Tibial nerve (tissue), 4 donors: Measurements from ENCODE around the gene EFCAB6. TPM values are rescaled to one million over a fixed set of nuclear protein-coding genes. Genes with fewer than 3 reads are reported as not detected.

Experiments used
- DNase-seq, 2 donors: peaks; one replicate each; pipeline ENCODE4 v3.0.0-alpha.2; 2019; ENCODE audit warnings: low spot score in 2 of 2
- H3K27ac ChIP-seq, 4 donors: fragments of 200-600 bp; sonication (generic) in 3 of 4; one replicate each; pipeline ENCODE4 v1.5.1; 2017 to 2019; ENCODE audit warnings: mild to moderate bottlenecking in 1 of 4
- H3K27me3 ChIP-seq, 2 donors: fragments of 200-600 bp; sonication (generic) in 1 of 2; one replicate each; pipeline versions ENCODE4 v1.5.1 to v1.6.0; 2017 to 2019
- H3K36me3 ChIP-seq, 3 donors: fragments of 200-600 bp; sonication (generic); one replicate each; pipeline ENCODE4 v1.5.1; 2018 to 2019
- H3K4me1 ChIP-seq, 4 donors: fragments of 200-600 bp; sonication (generic) in 3 of 4; one replicate each; pipeline ENCODE4 v1.5.1; 2017 to 2019
- H3K4me3 ChIP-seq, 4 donors: fragments of 200-600 bp; sonication (generic) in 3 of 4; one replicate each; pipeline ENCODE4 v1.5.1; 2017 to 2019; ENCODE audit warnings: mild to moderate bottlenecking in 1 of 4, moderate library complexity in 1 of 4
- H3K9me3 ChIP-seq, 4 donors: fragments of 200-600 bp; sonication (generic) in 3 of 4; one replicate each; pipeline ENCODE4 v1.5.1; 2017 to 2019
- EP300 ChIP-seq, 2 donors: sonication (generic); formaldehyde crosslinking; IDR thresholded peaks; one replicate each; pipeline ENCODE4 v1.6.1; 2017; ENCODE audit warnings: antibody characterized with exemption in 2 of 2, mild to moderate bottlenecking in 1 of 2
- POLR2A ChIP-seq, 2 donors: fragments of 450-650 bp; IDR thresholded peaks; one replicate each; pipeline ENCODE4 v1.6.1; 2017; ENCODE audit warnings: antibody characterized with exemption in 2 of 2, mild to moderate bottlenecking in 2 of 2, moderate library complexity in 2 of 2
- WGBS, 2 donors: methylation state at CpG; one replicate each; pipeline ENCODE4 v1.1.5; 2018; 5-methylcytosine and 5-hydroxymethylcytosine counted together
- total RNA-seq, 4 donors: library from RNA; depleted of rRNA; stranded (reverse); fragments of >200 nt; gene quantifications; one replicate each; pipeline ENCODE4 v1.1.0, GENCODE V29; 2016
- TF ChIP-seq, protein P1 (sequence below), 5 experiments: fragments of 200-600 bp in 3 of 5; fragments of 450-650 bp in 2 of 5; sonication (generic) in 3 of 5; IDR thresholded peaks; one replicate each; pipeline ENCODE4 v1.5.1; 2016 to 2019; ENCODE audit warnings: antibody characterized with exemption in 5 of 5, mild to moderate bottlenecking in 3 of 5, moderate library complexity in 2 of 5

Gene EFCAB6
- total RNA-seq, 4 donors from 2014 or later: 3.3 to 9.2 (median 6.8) TPM

DNA sequence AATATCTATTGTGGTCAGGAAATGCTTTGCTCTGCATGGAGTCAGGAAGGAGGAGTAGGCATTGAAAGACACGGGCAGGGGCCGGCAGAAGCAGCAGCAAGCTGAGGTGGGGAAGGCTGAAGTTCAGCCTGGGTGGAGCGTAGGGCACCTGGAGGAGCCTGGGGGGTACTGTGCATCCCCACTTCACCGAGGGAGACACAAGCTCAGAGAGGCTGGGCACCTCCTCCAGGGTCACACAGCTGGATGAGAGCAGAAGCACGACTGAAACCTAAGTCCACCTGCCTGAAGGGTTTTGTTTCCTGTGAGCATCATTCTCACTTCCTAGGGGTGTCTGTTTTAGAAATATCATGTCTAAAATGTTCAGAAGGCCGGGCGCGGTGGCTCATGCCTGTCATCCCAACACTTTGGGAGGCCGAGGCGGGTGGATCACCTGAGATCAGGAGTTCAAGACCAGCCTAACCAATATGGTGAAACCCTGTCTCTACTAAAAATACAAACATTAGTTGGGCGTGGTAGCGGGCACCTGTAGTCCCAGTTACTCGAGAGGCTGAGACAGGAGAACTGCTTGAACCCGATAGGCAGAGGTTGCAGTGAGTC lies 262.0 kb downstream of the EFCAB6 start:
- peaks cover 0 to 8% (median 0%) of the 10 kb centered on the region in 4 donors for H3K9me3 ChIP-seq
- 75 to 76% methylated on average over 14 of the region's 14 CpGs for WGBS, 2 donors
- peaks cover 0 to 21% (median 0%) of the 10 kb centered on the region in 3 donors for H3K36me3 ChIP-seq
- TF ChIP-seq EP300 (IDR thresholded peaks at IDR 0.05) (no peak), POLR2A (IDR thresholded peaks at IDR 0.05) (no peak)
- TF ChIP-seq, protein P1, sequence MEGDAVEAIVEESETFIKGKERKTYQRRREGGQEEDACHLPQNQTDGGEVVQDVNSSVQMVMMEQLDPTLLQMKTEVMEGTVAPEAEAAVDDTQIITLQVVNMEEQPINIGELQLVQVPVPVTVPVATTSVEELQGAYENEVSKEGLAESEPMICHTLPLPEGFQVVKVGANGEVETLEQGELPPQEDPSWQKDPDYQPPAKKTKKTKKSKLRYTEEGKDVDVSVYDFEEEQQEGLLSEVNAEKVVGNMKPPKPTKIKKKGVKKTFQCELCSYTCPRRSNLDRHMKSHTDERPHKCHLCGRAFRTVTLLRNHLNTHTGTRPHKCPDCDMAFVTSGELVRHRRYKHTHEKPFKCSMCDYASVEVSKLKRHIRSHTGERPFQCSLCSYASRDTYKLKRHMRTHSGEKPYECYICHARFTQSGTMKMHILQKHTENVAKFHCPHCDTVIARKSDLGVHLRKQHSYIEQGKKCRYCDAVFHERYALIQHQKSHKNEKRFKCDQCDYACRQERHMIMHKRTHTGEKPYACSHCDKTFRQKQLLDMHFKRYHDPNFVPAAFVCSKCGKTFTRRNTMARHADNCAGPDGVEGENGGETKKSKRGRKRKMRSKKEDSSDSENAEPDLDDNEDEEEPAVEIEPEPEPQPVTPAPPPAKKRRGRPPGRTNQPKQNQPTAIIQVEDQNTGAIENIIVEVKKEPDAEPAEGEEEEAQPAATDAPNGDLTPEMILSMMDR (IDR thresholded peaks at IDR 0.05): no peak
- H3K27me3 ChIP-seq: no peaks in the 10 kb centered on the region
- no peaks in the 10 kb centered on the region for H3K4me1 ChIP-seq
- H3K4me3 ChIP-seq: no peak overlapping the region
- H3K27ac ChIP-seq: no peak overlapping the region
- DNase-seq: no peak

DNA sequence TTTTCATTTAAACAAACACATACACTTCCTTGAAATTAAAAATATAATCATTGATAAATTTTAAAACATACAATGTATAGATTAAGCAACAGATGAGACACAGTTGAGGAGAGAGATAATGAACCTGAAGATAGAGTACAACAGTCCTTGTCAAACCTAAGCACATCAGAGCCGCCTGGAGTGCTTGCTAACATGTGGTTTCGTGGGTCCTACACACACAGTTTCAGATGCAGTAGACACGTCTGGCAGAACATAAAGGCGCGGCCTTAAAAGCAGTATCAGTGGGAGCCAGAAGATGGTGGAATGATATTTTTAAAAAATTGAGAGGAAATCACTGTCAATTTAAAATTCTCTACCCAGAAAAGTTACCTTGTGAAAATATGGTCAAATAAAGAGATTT lies 265.9 kb downstream of the EFCAB6 start:
- Histone ChIP-seq H3K27me3 (no peaks in the 10 kb centered on the region), H3K36me3 (no peaks in the 10 kb centered on the region), H3K4me3 (no peak overlapping the region), H3K27ac (no peak overlapping the region), H3K4me1 (no peaks in the 10 kb centered on the region), H3K9me3 (no peaks in the 10 kb centered on the region)
- no peak for DNase-seq
- whole genome bisulfite sequencing, 2 donors: 87 to 88% methylated on average over 5 of the region's 5 CpGs
- TF ChIP-seq, protein P1 (IDR thresholded peaks at IDR 0.05): no peak
- TF ChIP-seq EP300 (IDR thresholded peaks at IDR 0.05) (no peak), POLR2A (IDR thresholded peaks at IDR 0.05) (no peak)

DNA sequence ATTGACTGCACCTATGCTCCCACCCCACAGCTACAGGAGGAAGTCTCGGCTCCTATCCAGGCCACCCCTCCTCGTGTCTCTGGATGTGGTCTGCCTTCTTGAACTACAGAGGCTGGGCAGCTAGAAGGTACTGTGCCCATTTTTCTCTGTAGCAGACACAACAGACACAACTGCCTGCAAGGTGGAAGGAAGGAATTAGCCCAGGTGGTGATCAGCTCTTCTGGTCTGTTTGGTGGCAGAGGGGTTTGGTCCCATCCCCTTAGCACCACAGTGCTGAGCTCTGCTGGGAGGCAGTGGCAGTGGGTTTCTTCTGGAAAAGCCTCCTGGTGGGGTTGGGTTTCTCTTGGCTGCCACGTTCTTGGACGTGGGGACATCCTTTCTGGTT lies 267.8 kb downstream of the EFCAB6 start:
- no peak for DNase-seq
- H3K9me3 ChIP-seq: no peaks in the 10 kb centered on the region

DNA sequence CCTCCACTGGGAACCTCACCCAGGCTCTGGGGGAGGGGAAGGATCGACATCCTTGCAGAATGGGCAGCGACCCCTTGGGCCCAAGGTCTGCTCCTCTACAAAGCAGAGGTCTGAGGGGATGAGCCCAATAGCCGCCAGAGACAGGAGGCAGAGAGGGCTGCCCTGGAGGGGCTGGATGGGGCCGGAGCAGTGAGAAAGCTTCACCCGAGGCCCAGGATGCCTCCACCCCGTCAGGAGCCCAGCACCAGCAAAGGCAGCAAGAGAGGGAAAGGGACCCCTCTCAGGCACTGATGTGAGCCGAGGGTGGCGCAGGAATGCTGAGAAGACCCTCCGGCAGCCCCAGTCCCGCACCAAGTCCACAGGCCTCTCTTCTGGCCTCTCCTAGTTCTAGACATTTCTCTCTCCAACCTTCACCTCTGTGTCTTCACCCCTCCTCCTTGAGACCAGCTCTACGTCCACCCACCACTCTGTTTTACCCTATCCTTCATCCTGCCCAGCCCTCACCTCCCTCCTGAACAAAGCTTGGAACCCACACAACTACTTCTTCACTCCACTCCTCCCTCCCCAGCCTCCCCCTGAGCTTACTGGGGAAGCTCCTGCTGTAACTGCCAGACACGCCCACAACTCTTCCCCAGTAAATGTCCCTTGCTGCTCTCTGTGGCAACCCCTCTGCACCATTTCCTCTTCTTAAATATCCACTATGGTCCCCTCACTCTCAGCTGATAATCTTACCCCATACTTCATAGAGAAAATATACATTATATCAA lies 268.4 kb downstream of the EFCAB6 start:
- Histone ChIP-seq H3K4me3 (no peak overlapping the region), H3K27me3 (no peaks in the 10 kb centered on the region), H3K36me3 (peaks cover 0 to 12% (median 0%) of the 10 kb centered on the region in 3 donors), H3K27ac (no peak overlapping the region), H3K4me1 (no peaks in the 10 kb centered on the region), H3K9me3 (no peaks in the 10 kb centered on the region)
- WGBS, 2 donors: 70 to 73% methylated on average over 12 of the region's 12 CpGs
- DNase-seq: no peak
- TF ChIP-seq, protein P1 (IDR thresholded peaks at IDR 0.05): no peak
- TF ChIP-seq POLR2A (IDR thresholded peaks at IDR 0.05) (no peak), EP300 (IDR thresholded peaks at IDR 0.05) (no peak)

More for the DNA sequence above, 267.8 kb downstream of the EFCAB6 start:
- WGBS, 2 donors: 74 to 87% methylated on average over 4 of the region's 4 CpGs
- no peaks in the 10 kb centered on the region for H3K27me3 ChIP-seq
- TF ChIP-seq, protein P1 (IDR thresholded peaks at IDR 0.05): no peak
- TF ChIP-seq POLR2A (IDR thresholded peaks at IDR 0.05) (no peak), EP300 (IDR thresholded peaks at IDR 0.05) (no peak)
- H3K27ac ChIP-seq: no peak overlapping the region
- peaks cover 0 to 9% (median 0%) of the 10 kb centered on the region in 3 donors for H3K36me3 ChIP-seq
- no peak overlapping the region for H3K4me3 ChIP-seq
- H3K4me1 ChIP-seq: no peaks in the 10 kb centered on the region
